ENCODE data around the gene MVB12B. TPM values are rescaled to one million over a fixed set of nuclear protein-coding genes. Genes with fewer than 3 reads are reported as not detected.
A peak's percentile ranks its signal among the peaks of the same experiment; 100 is the strongest.

Gene MVB12B
- total RNA-seq, 1 experiment from 2014 or later = 5.8 TPM

- Mint-ChIP-seq H3K27me3 (ENCODE audit: low read depth) (no peaks in the 10 kb centered on the region; the same call in none of the 2 replicates), H3K27ac (peak overlapping the region in 1 of 3 experiments; percentile 10; a peak in 2 of 7 replicates), H3K4me3 (no peak overlapping the region), H3K4me1 (peaks cover 6 to 14% of the 10 kb centered on the region in 2 experiments), H3K9me3 (no peaks in the 10 kb centered on the region), H3K36me3 (ENCODE audit: insufficient read depth in 1 of 3, low read depth in 3 of 3) (no peaks in the 10 kb centered on the region)
- H3K79me1 ChIP-seq (ENCODE audit: insufficient read depth, low read depth, low read length, poor library complexity, severe bottlenecking) = no peaks in the 10 kb centered on the region
- DNase-seq = no peak
- no peak overlapping the region for H4K5ac ChIP-seq (ENCODE audit: insufficient read length, low read depth, low read length)
- H2BK12ac ChIP-seq (ENCODE audit: insufficient read length, low read depth, low read length) = no peak overlapping the region
- H3K9me3 ChIP-seq (ENCODE audit: control insufficient read depth, low read depth, low read length) = no peaks in the 10 kb centered on the region
- H4K20me1 ChIP-seq (ENCODE audit: control insufficient read depth, insufficient read depth, insufficient read length) = no peaks in the 10 kb centered on the region
- no peak overlapping the region for H2AK5ac ChIP-seq (ENCODE audit: insufficient read length, low read length)
- no peak overlapping the region for H2AFZ ChIP-seq (ENCODE audit: low read length)
- no peak overlapping the region for H3K23ac ChIP-seq (ENCODE audit: insufficient read length, low read depth, low read length)
- H3K9ac ChIP-seq (ENCODE audit: extremely low read depth, insufficient read length, low read length) = no peak overlapping the region
- H4K8ac ChIP-seq (replicated peaks; ENCODE audit: insufficient read length, low read depth, low read length) = no peak overlapping the region
- H3K27ac ChIP-seq (ENCODE audit: insufficient read length, low read depth, low read length) = no peak overlapping the region
- no peaks in the 10 kb centered on the region for H3K79me2 ChIP-seq (ENCODE audit: insufficient read depth, low read length)
- no peak overlapping the region for H3K18ac ChIP-seq (ENCODE audit: insufficient read length, low read depth, low read length)
- H4K91ac ChIP-seq (ENCODE audit: insufficient read length, low read depth, low read length) = no peak overlapping the region
- no peaks in the 10 kb centered on the region for H3K27me3 ChIP-seq (ENCODE audit: insufficient read depth, low read length)
- no peak overlapping the region for H2BK20ac ChIP-seq (ENCODE audit: low read depth, low read length, poor library complexity, severe bottlenecking)
- TF ChIP-seq CTCF (conservative IDR thresholded peaks at IDR 0.05) = no peak
- H2BK120ac ChIP-seq (ENCODE audit: low read depth, low read length, poor library complexity, severe bottlenecking) = no peak overlapping the region
- no peaks in the 10 kb centered on the region for H3K23me2 ChIP-seq (ENCODE audit: insufficient read length, low read depth, low read length, poor library complexity, severe bottlenecking)
- H2BK5ac ChIP-seq (ENCODE audit: insufficient read length, low read length) = no peak overlapping the region
- H3K56ac ChIP-seq (ENCODE audit: insufficient read length, low read depth, low read length) = no peak overlapping the region
- WGBS (ENCODE audit: extremely low coverage, insufficient read length, low lambda C conversion rate) = no CpG with 5 or more reads among the region's 12 CpGs
- H3K4ac ChIP-seq (ENCODE audit: low read depth, low read length) = no peak overlapping the region
- H3K14ac ChIP-seq (ENCODE audit: insufficient read depth, low read length) = no peak overlapping the region
- H3K4me2 ChIP-seq (ENCODE audit: insufficient read depth, insufficient read length, low read length) = no peak overlapping the region
- no peaks in the 10 kb centered on the region; the same call in 1 of the 2 replicates for H3K4me1 ChIP-seq (ENCODE audit: insufficient read depth, low read length)
- no peak overlapping the region for H2BK15ac ChIP-seq (ENCODE audit: low read depth, low read length)
- H3T11ph ChIP-seq (ENCODE audit: low read length) = no peak overlapping the region
Observed at GRCh38 chr9:126401581-126401980, 75.0 kb downstream of the MVB12B start.
